Suppressor macrophage treated with lipopolysaccharide for 1 hour (primary cell): Measurements from ENCODE around the gene KCNAB2.
"Not testable (repeated sequence)": the region's sequence is repeated elsewhere in the genome, so short reads cannot be mapped to it uniquely, and the experiment has no call there.

Experiments
- DNase-seq, 3 donors: peaks; one replicate each; pipeline ENCODE4 v3.0.0-alpha.2; 2020 to 2022

Gene KCNAB2

DNA sequence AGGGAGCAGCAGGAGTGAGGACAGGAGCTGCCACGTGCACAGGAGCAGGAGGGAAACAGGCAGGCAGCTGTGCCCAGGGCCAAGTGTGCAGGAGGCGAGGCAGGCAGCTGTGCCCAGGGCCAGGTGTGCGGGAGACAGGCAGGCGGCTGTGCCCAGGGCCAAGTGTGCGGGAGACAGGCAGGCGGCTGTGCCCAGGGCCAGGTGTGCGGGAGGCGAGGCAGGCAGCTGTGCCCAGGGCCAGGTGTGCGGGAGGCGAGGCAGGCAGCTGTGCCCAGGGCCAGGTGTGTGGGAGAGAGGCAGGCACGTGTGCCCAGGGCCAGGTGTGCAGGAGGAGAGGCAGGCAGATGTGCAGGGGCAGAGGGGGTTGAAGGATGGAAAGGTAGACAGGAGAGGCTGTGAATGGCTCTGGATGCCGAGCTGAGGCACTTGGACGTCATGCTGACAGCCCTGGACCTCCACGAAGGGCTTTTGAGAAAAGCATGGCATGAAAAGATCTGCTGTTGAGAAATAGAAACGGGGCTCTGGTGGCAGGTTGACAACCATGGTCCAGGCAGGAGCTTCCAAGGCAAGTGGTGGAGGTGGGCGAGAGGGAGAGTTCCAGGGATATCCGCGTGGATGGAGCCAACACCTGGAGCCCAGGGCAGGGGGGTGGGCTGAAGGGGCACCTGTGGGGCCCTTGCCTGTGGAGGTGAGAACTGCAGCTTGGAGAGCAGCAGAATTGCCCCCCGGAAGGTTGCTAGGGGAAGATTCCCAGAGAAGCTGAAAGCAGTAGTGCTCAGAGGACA lies 34.3 kb upstream of the KCNAB2 start:
- DNase-seq: no peak

DNA sequence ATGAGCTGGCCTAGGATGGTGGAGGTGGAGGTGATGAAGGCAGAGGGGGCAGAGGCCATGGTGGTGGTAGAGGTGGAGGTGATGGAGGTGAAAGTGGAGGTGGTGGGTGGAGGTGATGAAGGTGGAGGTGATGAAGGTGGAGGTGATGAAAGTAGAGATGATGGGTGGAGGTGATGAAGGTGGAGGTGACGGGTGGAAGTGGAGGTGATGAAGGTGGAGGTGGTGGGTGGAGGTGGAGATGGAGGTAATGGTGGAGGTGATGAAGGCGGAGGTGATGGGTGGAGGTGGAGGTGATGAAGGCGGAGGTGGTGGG lies 33.8 kb upstream of the KCNAB2 start:
- no peak for DNase-seq

GRCh38 chr1:6012529-6013318 lies 33.0 kb upstream of the KCNAB2 start:
- DNase-seq: no peak

DNA sequence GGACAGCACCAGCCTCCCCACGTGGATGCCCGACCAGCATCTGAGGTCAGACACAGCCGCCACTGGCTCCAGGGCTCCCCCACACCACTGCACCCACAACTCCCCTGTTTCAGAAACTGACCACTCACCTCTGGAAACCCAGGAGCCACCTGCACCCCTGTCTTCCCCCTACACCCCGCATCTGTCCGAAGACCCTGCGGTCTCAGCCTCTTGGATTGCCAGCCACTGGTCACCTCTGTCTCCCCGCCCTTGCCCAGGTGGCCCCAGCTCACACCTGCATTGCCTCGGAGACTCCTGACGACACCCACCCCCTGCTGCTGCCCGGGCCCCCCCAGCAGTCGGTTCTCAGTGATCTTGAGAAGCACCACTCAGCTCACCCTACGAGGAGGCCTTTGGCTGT lies 32.2 kb upstream of the KCNAB2 start:
- no peak for DNase-seq

DNA sequence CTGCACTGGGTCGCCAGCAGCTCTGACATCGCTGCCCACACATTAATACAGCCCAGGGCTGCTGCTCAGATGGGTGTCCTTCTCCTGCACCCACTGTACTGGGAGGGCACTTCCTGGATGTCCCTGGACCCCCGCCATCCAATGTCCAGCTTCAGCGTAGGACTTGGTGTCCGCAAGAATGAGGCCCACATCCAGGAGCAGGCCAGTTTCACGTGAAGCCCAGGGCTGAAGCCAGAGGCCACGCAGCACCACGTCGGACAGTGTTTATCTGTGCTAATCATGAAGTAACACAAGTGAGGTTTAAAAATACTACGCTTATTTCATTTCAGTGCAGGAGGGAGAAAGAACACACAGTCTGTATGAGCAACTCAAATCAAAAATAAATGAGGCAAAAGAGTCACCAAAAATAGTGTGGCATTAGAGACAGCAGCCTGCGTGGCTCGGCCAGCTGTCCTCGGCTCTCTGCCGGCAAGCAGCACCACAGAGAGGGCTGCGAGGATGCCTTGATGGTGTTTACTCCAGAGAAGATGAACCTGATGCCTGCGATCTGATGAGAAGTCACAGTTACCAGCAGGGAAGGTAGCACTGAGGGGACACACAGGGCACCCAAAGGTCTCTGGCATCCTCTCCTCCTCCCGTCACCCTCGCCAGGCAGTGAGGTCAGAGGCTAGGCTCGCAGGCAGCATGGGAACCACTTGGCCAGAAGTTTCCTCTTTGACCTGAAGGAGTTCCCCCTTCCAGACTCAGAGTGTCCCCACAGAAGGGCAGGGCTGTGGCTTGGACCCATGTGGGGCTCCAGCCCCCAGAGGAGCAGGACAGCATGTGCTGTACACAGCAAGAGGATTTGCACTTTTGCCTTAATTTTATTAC lies 31.3 kb upstream of the KCNAB2 start:
- peak; percentile 68 to 74 (median 73) for DNase-seq

DNA sequence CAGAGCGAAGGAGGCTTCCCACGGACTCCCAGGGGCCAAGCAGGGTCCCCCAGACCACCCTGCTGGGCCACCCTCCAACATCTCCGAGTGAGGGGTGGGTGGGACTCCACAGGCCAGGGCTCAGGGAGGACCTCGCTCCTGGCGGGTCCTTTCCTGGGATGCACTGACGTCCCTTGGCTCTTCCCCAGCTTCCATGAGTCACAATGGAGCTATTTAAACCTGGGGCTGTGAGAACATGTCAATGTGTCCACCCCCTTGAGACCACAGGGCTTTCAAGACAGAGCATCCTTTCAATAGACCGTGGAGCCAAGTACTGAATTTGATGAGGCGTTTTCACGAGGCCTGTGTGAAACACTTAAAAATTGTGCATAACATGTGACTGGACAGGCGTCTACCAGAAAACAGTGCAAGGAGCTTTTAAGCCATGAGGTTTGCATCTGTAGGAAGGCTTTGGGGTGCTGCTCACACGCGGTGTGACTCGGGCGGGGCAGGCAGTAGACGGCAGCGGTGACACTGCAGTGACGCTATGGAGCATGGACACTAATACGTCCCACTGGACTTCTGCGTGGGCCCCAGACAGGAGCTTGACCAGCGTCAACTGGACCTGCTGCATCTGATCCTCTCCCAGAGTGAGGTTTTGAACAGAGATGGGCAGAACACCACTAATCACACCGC lies 29.4 kb upstream of the KCNAB2 start:
- DNase-seq: no peak

DNA sequence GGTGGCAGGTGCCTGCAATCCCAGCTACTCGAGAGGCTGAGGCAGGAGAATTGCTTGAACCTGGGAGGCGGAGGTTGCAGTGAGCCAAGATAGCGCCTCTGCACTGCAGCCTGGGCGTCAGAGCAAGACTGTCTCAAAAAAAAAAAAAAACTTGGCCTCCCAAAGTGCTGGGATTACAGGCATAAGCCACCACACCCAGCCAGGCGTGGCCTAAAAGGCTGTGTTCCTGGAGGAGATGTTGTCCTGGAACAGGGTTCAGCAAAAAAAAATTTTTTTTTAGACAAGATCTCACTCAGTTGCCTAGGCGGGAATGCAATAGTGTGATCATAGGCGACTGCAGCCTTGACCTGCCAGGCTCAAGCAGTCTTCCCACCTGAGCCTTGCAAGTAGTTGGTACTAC lies 28.0 kb upstream of the KCNAB2 start:
- not testable (repeated sequence) for DNase-seq

- no peak for DNase-seq
Observed at GRCh38 chr1:6019166-6019845, 26.4 kb upstream of the KCNAB2 start.

- no peak for DNase-seq
Observed at GRCh38 chr1:6022193-6022592, 23.5 kb upstream of the KCNAB2 start.

DNA sequence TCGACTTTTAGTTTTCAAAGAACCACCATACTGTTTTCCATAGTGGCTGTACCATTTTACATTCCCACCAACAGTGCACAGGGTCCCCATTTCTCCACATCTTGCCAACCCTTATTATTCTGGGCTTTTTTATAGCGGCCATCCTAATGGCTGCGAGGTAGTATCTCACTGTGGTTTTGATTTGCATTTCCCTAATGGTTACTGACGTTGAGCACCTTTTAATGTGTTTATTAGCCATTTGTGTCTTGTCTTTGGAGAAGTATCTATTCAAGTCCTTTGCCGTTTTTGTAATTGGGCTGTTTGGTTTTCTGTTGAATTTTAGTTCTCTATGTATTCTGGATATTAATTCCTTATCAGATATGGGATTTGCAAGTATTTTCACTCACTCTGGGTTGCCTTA lies 22.3 kb upstream of the KCNAB2 start:
- no peak for DNase-seq

DNA sequence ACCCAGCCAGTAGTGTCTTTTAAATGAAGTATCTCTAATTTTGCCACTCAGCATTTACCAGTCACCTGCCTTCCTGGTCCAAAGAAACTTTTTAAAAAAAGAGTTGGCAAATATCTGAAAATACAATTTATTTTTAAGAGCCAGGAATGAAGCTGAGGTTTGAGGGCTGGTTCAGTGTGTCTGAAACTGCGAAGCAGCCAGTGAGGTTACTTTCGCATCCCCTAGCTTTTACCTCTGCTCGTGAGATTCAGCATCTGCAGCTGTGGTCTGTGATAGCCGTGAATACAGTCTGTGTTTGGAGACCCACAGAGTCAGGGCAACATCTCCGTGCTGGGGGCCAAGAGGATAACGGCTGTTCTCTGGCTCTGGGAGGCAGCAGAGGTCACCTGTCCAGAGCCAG lies 21.3 kb upstream of the KCNAB2 start:
- DNase-seq: no peak

- DNase-seq: peak; percentile 79 to 84 (median 80)
Observed at GRCh38 chr1:6025269-6026094, 20.2 kb upstream of the KCNAB2 start.

DNA sequence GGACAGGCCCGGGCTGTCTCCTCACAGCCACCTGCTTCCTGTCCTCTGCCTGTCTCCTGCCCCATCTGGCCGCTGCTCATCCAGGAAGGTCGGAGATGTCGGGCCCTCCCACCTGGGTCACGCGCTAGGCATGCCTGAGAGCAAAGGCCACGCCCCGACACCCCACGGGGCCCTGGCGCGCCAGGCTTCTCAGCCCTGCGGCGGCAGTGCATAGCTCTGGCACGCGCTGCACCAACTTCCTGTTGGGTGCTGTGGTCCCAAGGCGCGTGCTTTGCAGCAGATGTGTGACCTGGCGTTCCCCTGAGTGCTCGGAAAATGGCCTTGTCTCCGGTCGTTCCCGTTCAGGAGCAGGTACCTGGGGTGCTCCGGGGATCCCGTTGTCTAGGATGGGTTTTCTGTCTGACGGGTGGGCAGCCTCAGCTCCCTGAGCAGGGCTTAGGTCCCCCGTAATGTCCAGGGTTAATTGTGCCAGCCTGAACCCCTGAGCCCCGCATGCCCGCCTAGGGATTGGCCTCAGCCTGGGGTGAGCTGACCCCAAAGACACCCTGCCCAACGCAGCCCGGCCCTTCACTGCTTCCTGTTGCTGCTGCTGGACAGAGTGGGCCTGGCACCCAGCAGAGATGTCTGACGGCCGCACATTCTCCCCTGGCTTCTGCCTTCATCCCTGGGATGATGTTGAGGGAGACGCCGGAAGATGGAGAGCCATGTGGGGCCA lies 19.4 kb upstream of the KCNAB2 start:
- DNase-seq: peak; percentile 85 to 91 (median 88)

DNA sequence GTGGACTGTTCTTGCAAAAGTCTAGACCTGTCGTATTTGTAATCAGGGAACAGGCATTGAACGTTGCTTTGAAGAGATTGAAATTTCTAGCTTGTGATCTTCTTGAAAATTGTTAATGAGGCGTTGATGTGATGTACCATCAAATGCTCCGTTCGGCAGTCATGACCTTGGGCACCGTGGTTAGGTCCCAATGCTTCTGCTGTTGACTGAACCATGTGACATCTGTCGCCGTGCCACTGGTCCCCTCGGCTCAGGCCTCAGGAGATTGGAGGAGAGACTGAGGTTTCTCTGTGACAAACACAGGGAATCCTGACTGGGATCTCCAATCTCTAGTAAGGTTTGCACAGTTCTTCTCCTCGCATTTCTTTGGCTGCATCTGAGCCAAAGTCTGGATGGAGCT lies 18.1 kb upstream of the KCNAB2 start:
- DNase-seq: peak; percentile 47 to 51 (median 49)

DNA sequence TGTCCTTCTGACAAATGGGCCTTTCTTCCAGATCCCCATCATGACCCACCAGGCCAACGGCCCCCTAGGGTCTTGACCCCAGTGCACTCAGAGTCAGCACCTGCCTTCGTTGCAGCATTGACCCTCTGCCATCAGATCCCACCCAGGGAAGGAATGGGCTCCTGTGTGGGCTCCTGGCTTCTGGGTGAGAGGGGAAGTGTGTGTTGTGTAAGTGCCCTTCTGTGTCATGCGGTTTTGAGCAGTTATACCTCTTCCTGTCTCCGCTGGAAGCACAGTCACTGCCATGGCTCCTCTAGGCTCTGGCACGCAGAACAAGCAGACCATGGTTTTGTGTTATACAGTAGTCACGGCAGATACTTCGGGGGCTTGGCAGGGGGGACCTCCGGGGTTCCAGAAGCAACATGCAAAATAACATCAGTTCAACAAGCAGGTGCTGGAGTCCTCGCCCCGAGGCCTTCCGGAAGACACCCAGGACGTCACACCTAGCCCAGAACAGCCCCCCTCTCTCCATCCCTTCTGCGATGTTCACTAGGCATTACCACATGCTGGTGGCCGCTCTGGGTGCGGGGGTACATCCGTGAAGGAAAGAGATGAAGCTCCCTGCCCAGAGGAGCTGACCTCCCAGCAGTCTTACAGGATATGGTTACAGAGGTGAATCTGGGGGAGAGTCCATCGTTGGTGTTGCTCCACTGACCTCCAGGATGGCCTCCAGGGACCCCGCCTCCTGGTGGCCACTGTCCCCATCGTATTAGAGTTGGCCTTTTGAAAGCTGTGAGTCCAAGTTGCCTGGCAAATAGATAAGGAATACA lies 17.4 kb upstream of the KCNAB2 start:
- DNase-seq: peak; percentile 85 to 91 (median 90)

- no peak for DNase-seq
Observed at GRCh38 chr1:6029351-6029750, 16.3 kb upstream of the KCNAB2 start.

DNA sequence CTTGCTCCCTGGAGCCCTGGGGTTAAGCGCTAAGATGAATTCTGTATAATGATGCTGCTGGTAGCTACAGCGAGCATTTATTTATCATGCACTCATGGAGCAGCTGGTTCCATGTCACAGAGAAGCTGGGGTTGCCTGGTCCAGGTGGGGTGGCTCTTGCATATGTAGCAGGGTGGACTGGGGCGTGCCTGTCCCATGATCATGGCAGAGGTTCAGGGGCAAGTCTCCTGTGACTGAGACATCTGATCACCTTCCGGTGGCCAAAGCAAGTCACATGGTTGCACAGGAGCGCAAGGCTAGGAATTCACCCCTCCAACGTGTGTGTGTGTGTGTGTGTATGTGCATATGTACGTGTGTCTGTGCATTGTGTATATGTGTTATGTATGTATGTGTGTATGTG lies 15.6 kb upstream of the KCNAB2 start:
- no peak for DNase-seq

DNA sequence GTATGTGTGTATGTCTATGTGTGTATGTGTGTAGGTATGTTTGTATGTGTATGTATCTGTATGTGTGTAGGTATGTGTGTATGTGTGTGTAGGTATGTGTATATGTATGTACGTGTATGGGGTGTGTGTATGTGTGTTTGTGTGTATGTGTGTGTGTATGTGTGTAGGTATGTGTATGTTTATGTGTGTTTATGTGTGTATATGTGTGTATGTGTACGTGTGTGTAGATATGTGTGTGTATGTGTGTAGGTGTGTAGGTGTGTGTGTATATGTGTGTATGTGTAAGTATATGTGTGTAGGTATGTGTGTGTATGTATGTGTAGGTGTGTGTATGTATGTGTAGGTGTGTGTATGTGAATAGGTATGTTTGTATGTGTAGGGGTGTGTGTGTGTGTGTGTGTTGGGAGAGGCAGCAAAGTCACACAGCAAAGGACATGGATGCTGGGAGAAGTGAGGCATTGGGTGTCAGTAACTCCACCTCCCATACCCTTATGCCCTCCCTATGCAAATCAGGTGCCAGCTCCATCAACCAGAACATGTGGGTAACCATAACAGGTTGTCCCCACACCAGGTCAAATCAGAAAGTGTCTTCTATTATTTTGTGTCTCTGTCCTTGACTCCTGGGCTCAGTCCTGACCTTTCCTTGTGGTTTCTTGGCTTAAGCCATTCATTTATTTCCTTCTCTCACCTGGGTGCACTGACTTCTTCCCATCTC lies 15.0 kb upstream of the KCNAB2 start:
- DNase-seq: no peak

- DNase-seq: no peak
Observed at GRCh38 chr1:6033124-6033523, 12.6 kb upstream of the KCNAB2 start.
